HG02642 (cell line): ENCODE measurements around the gene RAPGEF3.

ENCODE experiments used
- ATAC-seq: cut with Tn5 transposase; IDR thresholded peaks from one replicate; pipeline ENCODE4 v1.9.1; 2021; ENCODE audit warnings: mild to moderate bottlenecking; ENCODE audit not compliant: unreplicated experiment, poor library complexity

Gene RAPGEF3, protein sequence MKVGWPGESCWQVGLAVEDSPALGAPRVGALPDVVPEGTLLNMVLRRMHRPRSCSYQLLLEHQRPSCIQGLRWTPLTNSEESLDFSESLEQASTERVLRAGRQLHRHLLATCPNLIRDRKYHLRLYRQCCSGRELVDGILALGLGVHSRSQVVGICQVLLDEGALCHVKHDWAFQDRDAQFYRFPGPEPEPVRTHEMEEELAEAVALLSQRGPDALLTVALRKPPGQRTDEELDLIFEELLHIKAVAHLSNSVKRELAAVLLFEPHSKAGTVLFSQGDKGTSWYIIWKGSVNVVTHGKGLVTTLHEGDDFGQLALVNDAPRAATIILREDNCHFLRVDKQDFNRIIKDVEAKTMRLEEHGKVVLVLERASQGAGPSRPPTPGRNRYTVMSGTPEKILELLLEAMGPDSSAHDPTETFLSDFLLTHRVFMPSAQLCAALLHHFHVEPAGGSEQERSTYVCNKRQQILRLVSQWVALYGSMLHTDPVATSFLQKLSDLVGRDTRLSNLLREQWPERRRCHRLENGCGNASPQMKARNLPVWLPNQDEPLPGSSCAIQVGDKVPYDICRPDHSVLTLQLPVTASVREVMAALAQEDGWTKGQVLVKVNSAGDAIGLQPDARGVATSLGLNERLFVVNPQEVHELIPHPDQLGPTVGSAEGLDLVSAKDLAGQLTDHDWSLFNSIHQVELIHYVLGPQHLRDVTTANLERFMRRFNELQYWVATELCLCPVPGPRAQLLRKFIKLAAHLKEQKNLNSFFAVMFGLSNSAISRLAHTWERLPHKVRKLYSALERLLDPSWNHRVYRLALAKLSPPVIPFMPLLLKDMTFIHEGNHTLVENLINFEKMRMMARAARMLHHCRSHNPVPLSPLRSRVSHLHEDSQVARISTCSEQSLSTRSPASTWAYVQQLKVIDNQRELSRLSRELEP

DNA sequence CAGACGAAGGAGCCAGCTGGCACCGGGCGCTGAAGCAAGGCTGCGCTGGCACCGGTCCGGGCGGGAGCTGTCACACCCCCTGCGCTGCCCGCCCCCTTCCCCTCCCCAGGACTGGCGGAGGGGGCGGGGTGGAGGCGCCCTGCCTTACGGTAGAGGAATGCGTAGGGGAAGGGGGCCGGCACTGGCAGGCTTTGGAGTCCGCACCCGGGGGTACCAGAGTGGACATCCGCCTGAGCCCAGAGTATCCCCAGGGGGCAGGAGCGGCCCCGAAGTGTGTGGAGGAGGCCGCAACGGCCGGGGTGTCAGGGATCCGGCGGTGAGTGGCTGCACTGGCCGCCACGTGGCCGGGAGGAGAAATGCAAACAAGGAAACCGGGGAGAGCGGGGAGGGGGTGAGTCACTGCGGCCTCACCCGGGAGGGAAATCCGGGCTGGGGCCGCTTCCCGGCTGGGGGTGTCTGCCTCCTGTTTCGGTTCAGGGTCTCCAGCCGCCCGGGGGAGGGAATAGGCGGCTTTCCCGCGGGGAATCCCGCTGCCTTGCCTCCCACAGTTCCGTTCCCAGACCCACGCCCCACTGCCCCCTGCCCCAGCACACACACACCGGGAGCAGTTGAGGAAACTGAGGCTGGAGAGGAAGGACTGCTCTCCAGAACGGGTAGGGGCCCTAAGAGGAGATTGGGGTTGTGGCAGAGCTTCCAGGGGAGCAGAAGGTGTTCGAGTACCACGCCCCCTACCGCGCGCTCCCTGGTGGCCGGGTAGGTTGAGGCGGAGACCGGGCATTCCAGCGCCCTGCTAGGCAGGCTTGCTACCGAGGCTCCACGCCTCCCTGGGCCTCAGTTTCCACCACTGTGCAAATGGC, at the start of gene RAPGEF3:
Gene RAPGEF3, minus strand, starts transcription at position 47 of the 857 bp plus-strand sequence. CDS start 324 bp downstream, outside the sequence.
- ATAC-seq = peak; percentile 55

- peak; percentile 48 for ATAC-seq
These were observed 49.4 kb upstream of the RAPGEF3 start for GRCh38 chr12:47808050-47808449.

DNA sequence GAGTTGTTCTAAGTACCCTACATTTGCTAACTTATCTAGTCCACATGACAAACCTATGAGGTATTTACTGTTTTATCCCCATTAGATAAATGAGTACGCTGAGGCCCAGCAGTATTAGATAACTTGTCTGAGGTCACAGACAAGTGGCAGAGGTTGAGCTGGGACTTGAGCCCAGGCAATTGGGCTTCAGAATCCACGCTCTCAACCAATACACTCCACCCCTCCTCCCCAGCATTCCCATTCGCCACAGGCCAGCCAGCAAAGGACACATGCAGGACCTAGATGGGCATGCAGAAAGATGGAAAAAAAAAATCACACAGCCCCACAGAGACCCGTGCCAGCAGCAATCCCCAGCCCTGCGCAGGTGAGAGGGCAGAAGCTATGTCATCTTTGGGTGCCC, 48.7 kb upstream of the RAPGEF3 start:
- ATAC-seq = no peak

- ATAC-seq = no peak
These were observed 46.7 kb upstream of the RAPGEF3 start for GRCh38 chr12:47805417-47805816.

- ATAC-seq = no peak
These were observed 45.5 kb upstream of the RAPGEF3 start for GRCh38 chr12:47804171-47804570.

- ATAC-seq = no peak
These were observed 44.7 kb upstream of the RAPGEF3 start for GRCh38 chr12:47803191-47803875.

DNA sequence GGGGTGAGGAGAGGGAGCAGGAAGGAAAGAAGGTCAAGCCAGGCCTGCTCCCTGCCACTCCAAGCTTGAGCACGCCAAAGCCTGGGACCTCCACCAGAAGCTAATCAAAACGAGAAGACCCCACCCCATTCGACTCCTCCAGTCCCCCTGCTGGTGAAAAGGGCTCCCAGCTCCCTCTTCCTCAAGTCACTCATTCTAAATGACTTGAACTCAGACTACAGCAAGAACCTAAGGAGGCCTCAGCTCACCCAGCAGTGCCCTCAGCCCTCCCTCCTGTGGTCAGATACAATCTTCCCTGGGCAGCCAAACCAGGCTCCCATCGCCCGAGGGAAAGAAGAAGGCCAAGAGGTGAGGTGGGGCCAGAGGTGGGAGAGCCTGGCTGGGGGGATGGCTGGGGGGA, 43.6 kb upstream of the RAPGEF3 start:
- no peak for ATAC-seq

GRCh38 chr12:47801904-47802246, 43.2 kb upstream of the RAPGEF3 start:
- no peak for ATAC-seq

DNA sequence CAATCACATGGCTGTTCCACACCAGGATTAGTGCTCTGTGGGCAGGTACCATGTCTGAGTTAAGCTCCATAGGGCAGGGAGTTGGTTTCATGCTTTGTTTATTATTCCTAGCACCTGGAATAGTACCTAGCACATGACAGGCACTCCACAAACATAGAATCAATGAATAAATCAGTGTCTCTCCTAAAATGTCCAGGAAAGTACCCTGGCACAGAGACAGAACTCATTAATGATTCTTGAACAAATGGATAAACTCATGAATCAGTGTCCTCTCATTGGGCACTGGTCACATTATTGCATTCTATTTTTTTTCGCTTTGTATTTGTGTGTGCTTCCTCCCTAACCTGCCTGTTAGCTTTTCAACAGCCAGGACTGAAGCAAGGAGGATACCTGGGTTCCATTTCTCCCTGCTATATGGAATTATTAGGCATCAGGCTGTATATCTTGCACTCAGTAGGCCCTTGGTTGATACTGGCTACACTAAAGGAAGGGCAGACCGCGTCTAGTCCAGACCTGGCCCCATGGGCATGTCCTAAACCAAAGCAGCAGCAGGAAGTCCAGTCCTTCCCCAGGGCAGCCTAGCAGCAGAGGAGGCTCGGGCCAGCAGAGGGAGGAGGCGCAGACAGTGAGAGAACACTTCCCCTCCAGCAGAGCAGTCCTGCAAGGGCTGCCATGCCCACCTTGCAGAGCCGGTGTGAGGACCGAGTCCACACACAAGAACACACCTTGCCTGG, 42.7 kb upstream of the RAPGEF3 start:
- no peak for ATAC-seq

DNA sequence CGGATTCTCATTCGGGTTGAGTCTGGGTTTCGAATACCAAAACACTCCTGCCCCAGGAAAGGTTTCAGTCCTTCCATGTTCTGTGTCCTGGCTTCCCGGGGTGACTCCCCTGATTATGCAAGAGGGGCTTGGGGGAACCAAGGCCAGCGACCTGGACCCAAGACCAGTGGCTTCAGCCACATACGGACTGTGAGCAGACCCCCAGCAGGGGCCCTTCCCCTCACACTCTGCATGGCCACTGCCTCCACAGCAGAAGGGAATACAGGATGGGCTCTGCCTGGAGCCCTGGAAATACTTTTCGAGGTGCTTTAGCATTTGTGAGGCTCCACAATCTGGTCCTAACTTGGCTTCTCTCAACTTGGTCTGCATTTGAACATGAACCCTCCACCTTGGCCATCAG, 41.9 kb upstream of the RAPGEF3 start:
- ATAC-seq = no peak

GRCh38 chr12:47799357-47799955, 40.8 kb upstream of the RAPGEF3 start:
- no peak for ATAC-seq

- ATAC-seq = no peak
These were observed 39.8 kb upstream of the RAPGEF3 start for GRCh38 chr12:47798382-47798948.

- peak; percentile 62 for ATAC-seq
These were observed 38.8 kb upstream of the RAPGEF3 start for GRCh38 chr12:47797441-47797840.

DNA sequence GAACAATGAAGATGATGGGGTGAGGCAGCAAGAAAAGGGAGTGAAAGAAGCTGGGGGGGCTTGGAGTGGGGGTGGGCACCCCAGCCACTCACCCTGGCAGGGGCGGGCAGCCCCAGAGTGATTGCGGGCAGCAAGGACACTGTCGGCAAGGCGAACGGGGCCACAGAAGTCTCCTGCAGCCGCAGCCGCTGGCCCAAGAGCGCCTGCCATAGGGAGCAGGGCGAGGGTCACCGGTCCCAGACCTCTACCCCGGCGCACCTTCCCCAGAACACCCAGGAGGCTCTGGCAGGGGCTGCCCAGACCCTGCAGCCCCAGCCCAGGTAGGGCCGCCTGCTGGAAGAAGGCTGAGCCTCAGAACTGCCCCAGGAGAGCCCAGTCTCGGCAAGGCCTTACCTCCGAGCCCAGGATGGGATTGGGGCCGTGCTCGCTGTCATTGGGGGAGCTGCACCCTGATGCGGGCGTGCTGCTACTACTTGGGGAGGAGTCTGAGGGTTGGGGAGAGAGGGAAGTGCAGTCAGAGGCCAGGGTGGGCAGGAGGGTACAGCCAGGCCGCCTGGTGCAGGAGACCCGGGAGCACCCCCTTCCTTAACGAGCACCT, 37.2 kb upstream of the RAPGEF3 start:
- ATAC-seq = no peak

GRCh38 chr12:47795121-47795813, 36.6 kb upstream of the RAPGEF3 start:
- ATAC-seq = no peak

- ATAC-seq = no peak
These were observed 36.0 kb upstream of the RAPGEF3 start for GRCh38 chr12:47794679-47795078.

DNA sequence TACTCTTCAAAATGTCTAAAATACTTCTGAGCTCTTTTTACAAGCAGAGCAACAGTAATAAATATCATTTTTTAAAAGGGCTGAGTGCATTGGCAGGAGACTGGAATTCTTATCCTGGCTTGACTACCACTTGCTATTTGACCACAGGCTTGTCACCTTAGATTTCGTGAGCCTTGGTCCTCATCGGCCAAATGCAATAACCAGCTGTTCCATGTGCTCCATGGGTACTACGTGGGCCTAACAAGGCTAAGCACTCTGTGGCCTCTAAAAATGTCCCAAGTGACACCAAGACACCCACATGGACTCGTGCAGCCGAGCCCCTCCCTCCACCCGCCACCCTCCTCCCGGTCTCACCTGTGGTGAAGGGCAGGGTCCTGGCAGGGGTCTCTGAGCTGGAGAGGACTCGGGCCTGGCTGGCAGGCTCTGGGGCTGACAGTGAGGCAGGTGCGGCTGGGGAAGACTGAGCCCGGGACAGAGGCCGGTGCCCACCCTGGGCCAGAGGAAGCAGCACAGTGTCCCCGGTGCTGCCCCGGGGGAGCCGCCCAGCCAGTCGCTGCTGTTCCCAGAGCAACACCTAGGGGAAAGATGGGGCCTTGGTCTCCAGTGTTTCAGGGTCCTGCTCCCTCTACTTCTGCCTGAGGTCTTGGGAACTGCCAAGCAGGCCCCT, 34.5 kb upstream of the RAPGEF3 start:
- no peak for ATAC-seq
